ENCODE results near the gene MFN2. TPM values are rescaled to one million over a fixed set of nuclear protein-coding genes. Genes with fewer than 3 reads are reported as not detected.
A peak's percentile ranks its signal among the peaks of the same experiment; 100 is the strongest.

MFN2 gene
- total RNA-seq, 1 experiment from 2014 or later, result 43.7 TPM

GRCh38 chr1:12048372-12048771 lies 68.1 kb downstream of the MFN2 start:
- DNase-seq, result no peak
- Histone ChIP-seq H3K9me3 (no peaks in the 10 kb centered on the region), H3K27me3 (no peaks in the 10 kb centered on the region), H3K36me3 (no peaks in the 10 kb centered on the region), H3K4me3 (no peak overlapping the region)

- Histone ChIP-seq H3K27me3 (no peaks in the 10 kb centered on the region), H3K36me3 (no peaks in the 10 kb centered on the region), H3K9me3 (no peaks in the 10 kb centered on the region), H3K4me3 (no peak overlapping the region)
- DNase-seq, result no peak
Measured at GRCh38 chr1:12049616-12050015, 69.4 kb downstream of the MFN2 start.

GRCh38 chr1:12051361-12051760 lies 71.1 kb downstream of the MFN2 start:
- no peaks in the 10 kb centered on the region for H3K27me3 ChIP-seq
- no peak for DNase-seq
- no peaks in the 10 kb centered on the region for H3K9me3 ChIP-seq
- no peaks in the 10 kb centered on the region for H3K36me3 ChIP-seq
- no peak overlapping the region for H3K4me3 ChIP-seq

GRCh38 chr1:12052008-12052573 lies 71.8 kb downstream of the MFN2 start:
- no peaks in the 10 kb centered on the region for H3K9me3 ChIP-seq
- no peaks in the 10 kb centered on the region for H3K27me3 ChIP-seq
- DNase-seq, result peak; percentile 86
- H3K4me3 ChIP-seq, result no peak overlapping the region
- H3K36me3 ChIP-seq, result no peaks in the 10 kb centered on the region

GRCh38 chr1:12052997-12053686 lies 72.9 kb downstream of the MFN2 start:
- Histone ChIP-seq H3K4me3 (no peak overlapping the region), H3K27me3 (no peaks in the 10 kb centered on the region), H3K9me3 (no peaks in the 10 kb centered on the region), H3K36me3 (no peaks in the 10 kb centered on the region)
- DNase-seq, result peak; percentile 78

- no peaks in the 10 kb centered on the region for H3K27me3 ChIP-seq
- DNase-seq, result no peak
Measured at GRCh38 chr1:12053752-12054548, 73.7 kb downstream of the MFN2 start.

GRCh38 chr1:12055259-12055658 lies 75.0 kb downstream of the MFN2 start:
- H3K4me3 ChIP-seq, result no peak overlapping the region
- no peak for DNase-seq
- H3K36me3 ChIP-seq, result no peaks in the 10 kb centered on the region
- no peaks in the 10 kb centered on the region for H3K27me3 ChIP-seq
- no peaks in the 10 kb centered on the region for H3K9me3 ChIP-seq

More at GRCh38 chr1:12053752-12054548, 73.7 kb downstream of the MFN2 start:
- H3K36me3 ChIP-seq, result no peaks in the 10 kb centered on the region
- H3K9me3 ChIP-seq, result no peaks in the 10 kb centered on the region
- H3K4me3 ChIP-seq, result no peak overlapping the region

GRCh38 chr1:12056331-12056841 lies 76.1 kb downstream of the MFN2 start:
- no peak for DNase-seq
- Histone ChIP-seq H3K4me3 (no peak overlapping the region), H3K27me3 (no peaks in the 10 kb centered on the region), H3K9me3 (no peaks in the 10 kb centered on the region), H3K36me3 (no peaks in the 10 kb centered on the region)

GRCh38 chr1:12057382-12057781 lies 77.1 kb downstream of the MFN2 start:
- Histone ChIP-seq H3K4me3 (no peak overlapping the region), H3K9me3 (no peaks in the 10 kb centered on the region), H3K27me3 (no peaks in the 10 kb centered on the region), H3K36me3 (no peaks in the 10 kb centered on the region)
- DNase-seq, result no peak

- Histone ChIP-seq H3K4me3 (no peak overlapping the region), H3K9me3 (no peaks in the 10 kb centered on the region), H3K27me3 (peaks cover 4% of the 10 kb centered on the region), H3K36me3 (no peaks in the 10 kb centered on the region)
- DNase-seq, result no peak
Measured at GRCh38 chr1:12057940-12058687, 77.9 kb downstream of the MFN2 start.

- Histone ChIP-seq H3K27me3 (peaks cover 14% of the 10 kb centered on the region), H3K9me3 (no peaks in the 10 kb centered on the region), H3K4me3 (no peak overlapping the region), H3K36me3 (no peaks in the 10 kb centered on the region)
- DNase-seq, result no peak
Measured at GRCh38 chr1:12059226-12059625, 79.0 kb downstream of the MFN2 start.

- Histone ChIP-seq H3K36me3 (no peaks in the 10 kb centered on the region), H3K27me3 (peaks cover 19% of the 10 kb centered on the region), H3K4me3 (no peak overlapping the region), H3K9me3 (no peaks in the 10 kb centered on the region)
- DNase-seq, result no peak
Measured at GRCh38 chr1:12059722-12060464, 79.6 kb downstream of the MFN2 start.

GRCh38 chr1:12060500-12060899 lies 80.3 kb downstream of the MFN2 start:
- Histone ChIP-seq H3K9me3 (no peaks in the 10 kb centered on the region), H3K4me3 (no peak overlapping the region), H3K27me3 (peaks cover 23% of the 10 kb centered on the region), H3K36me3 (no peaks in the 10 kb centered on the region)
- no peak for DNase-seq

Measured in MG63 (cell line).